Measurements from ENCODE around the gene LUZP1. TPM values are rescaled to one million over a fixed set of nuclear protein-coding genes. Genes with fewer than 3 reads are reported as not detected.
"Not testable (repeated sequence)": the region's sequence is repeated elsewhere in the genome, so short reads cannot be mapped to it uniquely, and the experiment has no call there.

The LUZP1 gene
- total and polyA plus RNA-seq, 2 experiments from 2014 or later = 23.3 to 27.6 TPM

DNA sequence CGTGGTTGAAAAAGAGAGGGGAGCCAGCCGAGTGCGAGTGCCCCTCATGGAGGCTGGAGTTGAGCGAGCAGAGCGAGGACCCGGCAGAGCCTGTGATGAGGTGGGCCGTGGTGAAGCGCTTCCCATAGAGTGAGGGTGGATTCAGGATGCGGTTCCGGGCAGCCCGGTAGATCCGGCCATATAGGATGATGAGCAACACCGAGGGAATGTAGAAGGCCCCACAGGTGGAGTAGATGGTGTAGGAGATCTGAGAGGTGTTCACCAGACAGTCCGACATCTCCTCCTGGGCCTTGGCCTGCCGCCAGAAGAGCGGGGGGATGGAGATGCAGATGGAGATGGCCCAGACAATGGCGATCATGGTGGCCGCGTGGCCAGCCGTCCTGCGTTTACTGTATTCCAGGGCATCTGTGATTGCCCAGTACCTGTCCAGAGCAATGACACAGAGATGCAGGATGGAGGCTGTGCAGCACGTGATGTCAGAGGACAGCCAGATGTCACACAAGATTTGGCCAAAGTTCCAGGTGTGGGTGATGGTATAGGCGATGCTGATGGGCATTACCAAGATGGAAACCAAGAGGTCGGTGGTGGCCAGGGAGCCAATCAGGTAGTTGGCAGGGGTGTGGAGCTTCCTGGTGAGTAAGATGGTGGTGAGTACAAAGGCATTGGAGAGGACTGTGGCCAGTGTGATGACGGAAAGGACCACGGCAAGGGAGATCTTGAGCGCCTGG is 24.9 kb upstream of the LUZP1 start:
- H3K36me3 ChIP-seq (replicated peaks; ENCODE audit: insufficient read depth, low read depth) = no peaks in the 10 kb centered on the region
- H3K79me2 ChIP-seq = no peaks in the 10 kb centered on the region
- no peak overlapping the region for H3K27ac ChIP-seq
- no peaks in the 10 kb centered on the region for H4K20me1 ChIP-seq (ENCODE audit: insufficient read depth, poor library complexity, severe bottlenecking)
- WGBS (ENCODE audit: low lambda C conversion rate, missing lambda C conversion rate) = 97% methylated on average over 27 of the region's 27 CpGs
- no peaks in the 10 kb centered on the region for H3K9me3 ChIP-seq (ENCODE audit: low read depth)
- H3K27me3 ChIP-seq = no peaks in the 10 kb centered on the region
- TF ChIP-seq, protein P1, sequence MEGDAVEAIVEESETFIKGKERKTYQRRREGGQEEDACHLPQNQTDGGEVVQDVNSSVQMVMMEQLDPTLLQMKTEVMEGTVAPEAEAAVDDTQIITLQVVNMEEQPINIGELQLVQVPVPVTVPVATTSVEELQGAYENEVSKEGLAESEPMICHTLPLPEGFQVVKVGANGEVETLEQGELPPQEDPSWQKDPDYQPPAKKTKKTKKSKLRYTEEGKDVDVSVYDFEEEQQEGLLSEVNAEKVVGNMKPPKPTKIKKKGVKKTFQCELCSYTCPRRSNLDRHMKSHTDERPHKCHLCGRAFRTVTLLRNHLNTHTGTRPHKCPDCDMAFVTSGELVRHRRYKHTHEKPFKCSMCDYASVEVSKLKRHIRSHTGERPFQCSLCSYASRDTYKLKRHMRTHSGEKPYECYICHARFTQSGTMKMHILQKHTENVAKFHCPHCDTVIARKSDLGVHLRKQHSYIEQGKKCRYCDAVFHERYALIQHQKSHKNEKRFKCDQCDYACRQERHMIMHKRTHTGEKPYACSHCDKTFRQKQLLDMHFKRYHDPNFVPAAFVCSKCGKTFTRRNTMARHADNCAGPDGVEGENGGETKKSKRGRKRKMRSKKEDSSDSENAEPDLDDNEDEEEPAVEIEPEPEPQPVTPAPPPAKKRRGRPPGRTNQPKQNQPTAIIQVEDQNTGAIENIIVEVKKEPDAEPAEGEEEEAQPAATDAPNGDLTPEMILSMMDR (IDR thresholded peaks at IDR 0.05; ENCODE audit: poor library complexity) = no peak
- TF ChIP-seq EZH2 (IDR thresholded peaks at IDR 0.05; ENCODE audit: borderline replicate concordance) (no peak), EZH2phosphoT487 (IDR thresholded peaks at IDR 0.05; ENCODE audit: low read depth, severe bottlenecking, unreplicated experiment) (no peak)
- peaks cover 7% of the 10 kb centered on the region for H3K4me1 ChIP-seq (ENCODE audit: insufficient read depth)
- no peak overlapping the region for H3K4me2 ChIP-seq
- H2AFZ ChIP-seq = no peak overlapping the region
- DNase-seq (ENCODE audit: low spot score) = no peak
- H3K9me2 ChIP-seq (replicated peaks; ENCODE audit: insufficient read depth) = no peaks in the 10 kb centered on the region
- H3K4me3 ChIP-seq = no peak overlapping the region

DNA sequence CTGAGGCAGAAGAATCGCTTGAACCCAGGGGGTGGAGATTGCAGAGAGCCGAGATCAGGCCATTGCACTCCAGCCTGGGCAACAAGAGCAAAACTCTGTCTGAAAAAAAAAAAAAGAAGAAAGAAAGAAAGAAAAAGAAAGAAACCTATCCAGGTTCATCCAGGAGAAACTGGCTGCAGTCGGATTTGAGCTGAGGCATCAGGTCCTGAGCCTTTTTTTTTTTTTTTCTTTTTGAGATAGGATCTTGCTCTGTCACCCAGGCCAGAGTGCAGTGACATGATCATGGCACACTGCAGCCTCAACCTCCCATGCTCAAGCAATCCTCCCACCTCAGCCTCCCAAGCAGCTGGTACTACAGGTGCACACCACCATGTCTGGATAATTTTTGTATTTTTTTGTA is 22.5 kb upstream of the LUZP1 start:
- Histone ChIP-seq H3K79me2 (no peaks in the 10 kb centered on the region), H3K27me3 (no peaks in the 10 kb centered on the region), H3K9me3 (ENCODE audit: low read depth) (no peaks in the 10 kb centered on the region), H3K4me3 (no peak overlapping the region), H3K4me2 (no peak overlapping the region), H3K27ac (no peak overlapping the region), H2AFZ (no peak overlapping the region), H3K36me3 (replicated peaks; ENCODE audit: insufficient read depth, low read depth) (no peaks in the 10 kb centered on the region), H3K9me2 (replicated peaks; ENCODE audit: insufficient read depth) (no peaks in the 10 kb centered on the region), H4K20me1 (ENCODE audit: insufficient read depth, poor library complexity, severe bottlenecking) (no peaks in the 10 kb centered on the region), H3K4me1 (ENCODE audit: insufficient read depth) (no peaks in the 10 kb centered on the region)
- 97% methylated on average over 3 of the region's 3 CpGs for WGBS (ENCODE audit: low lambda C conversion rate, missing lambda C conversion rate)
- DNase-seq (ENCODE audit: low spot score) = no peak
- TF ChIP-seq, protein P1 (IDR thresholded peaks at IDR 0.05; ENCODE audit: poor library complexity) = no peak
- TF ChIP-seq EZH2phosphoT487 (IDR thresholded peaks at IDR 0.05; ENCODE audit: low read depth, severe bottlenecking, unreplicated experiment) (no peak), EZH2 (IDR thresholded peaks at IDR 0.05; ENCODE audit: borderline replicate concordance) (no peak)

DNA sequence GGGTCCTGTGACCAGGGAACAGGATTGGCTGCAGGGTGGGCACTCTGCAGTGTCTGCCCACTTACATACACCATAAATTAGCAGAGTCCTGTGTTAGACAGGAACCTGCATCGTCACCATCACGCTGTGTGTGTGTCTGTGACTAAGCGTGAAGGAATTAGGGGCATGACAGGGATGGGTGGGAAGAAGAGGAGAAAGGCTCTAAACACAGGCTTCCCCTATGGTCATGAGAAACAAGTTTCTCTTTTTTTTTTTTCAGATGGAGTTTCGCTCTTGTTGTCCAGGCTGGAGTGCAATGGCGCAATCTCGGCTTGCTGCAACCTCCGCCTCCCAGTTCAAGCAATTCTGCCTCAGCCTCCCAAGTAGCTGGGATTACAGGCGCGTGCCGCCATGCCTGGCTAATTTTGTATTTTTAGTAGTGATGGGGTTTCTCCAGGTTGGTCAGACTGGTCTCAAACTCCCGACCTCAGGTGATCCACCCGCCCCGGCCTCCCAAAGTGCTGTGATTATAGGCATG is 20.3 kb upstream of the LUZP1 start:
- not testable (repeated sequence) for H3K79me2 ChIP-seq; H3K9me3 ChIP-seq (ENCODE audit: low read depth); H2AFZ ChIP-seq; H3K4me1 ChIP-seq (ENCODE audit: insufficient read depth); H3K36me3 ChIP-seq (replicated peaks; ENCODE audit: insufficient read depth, low read depth); H4K20me1 ChIP-seq (ENCODE audit: insufficient read depth, poor library complexity, severe bottlenecking); H3K27me3 ChIP-seq; H3K9me2 ChIP-seq (replicated peaks; ENCODE audit: insufficient read depth); H3K4me3 ChIP-seq; H3K4me2 ChIP-seq
- 83% methylated on average over 13 of the region's 13 CpGs for WGBS (ENCODE audit: low lambda C conversion rate, missing lambda C conversion rate)
- DNase-seq (ENCODE audit: low spot score) = peak; percentile 64
- peak overlapping the region; percentile 79 for H3K27ac ChIP-seq

DNA sequence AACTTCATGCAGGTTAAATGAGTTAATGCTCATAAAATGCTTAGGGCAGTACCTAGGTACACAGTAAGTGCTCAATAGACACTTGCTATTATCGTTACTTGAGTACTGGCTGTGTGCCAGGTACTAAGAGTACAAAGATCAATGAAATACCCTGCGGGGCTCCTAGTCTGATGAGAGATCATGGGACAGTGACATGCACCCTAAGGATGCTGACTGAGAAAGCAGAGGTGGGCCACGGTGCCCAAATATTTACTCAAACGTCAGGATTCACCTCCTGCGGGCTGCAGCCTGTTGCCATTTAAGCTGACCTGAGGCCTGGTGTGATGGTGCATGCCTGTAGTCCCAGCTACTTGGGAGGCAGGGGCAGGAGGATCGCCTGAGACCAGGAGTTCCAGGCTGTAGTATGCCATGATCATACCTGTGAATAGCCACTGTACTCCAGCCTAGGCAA is 19.8 kb upstream of the LUZP1 start:
- Histone ChIP-seq H3K9me3 (ENCODE audit: low read depth) (no peaks in the 10 kb centered on the region), H3K36me3 (replicated peaks; ENCODE audit: insufficient read depth, low read depth) (no peaks in the 10 kb centered on the region), H3K4me3 (no peak overlapping the region), H3K4me2 (no peak overlapping the region), H3K79me2 (no peaks in the 10 kb centered on the region), H3K27ac (peak overlapping the region; percentile 79), H3K4me1 (ENCODE audit: insufficient read depth) (no peaks in the 10 kb centered on the region), H2AFZ (no peak overlapping the region), H3K9me2 (replicated peaks; ENCODE audit: insufficient read depth) (no peaks in the 10 kb centered on the region), H3K27me3 (no peaks in the 10 kb centered on the region), H4K20me1 (ENCODE audit: insufficient read depth, poor library complexity, severe bottlenecking) (no peaks in the 10 kb centered on the region)
- peak; percentile 64 for DNase-seq (ENCODE audit: low spot score)
- no peak for TF ChIP-seq EZH2phosphoT487 (IDR thresholded peaks at IDR 0.05; ENCODE audit: low read depth, severe bottlenecking, unreplicated experiment)
- TF ChIP-seq, protein P1 (IDR thresholded peaks at IDR 0.05; ENCODE audit: poor library complexity) = no peak
- TF ChIP-seq EZH2 (IDR thresholded peaks at IDR 0.05; ENCODE audit: borderline replicate concordance) = no peak
- 63% methylated on average over 6 of the region's 6 CpGs for WGBS (ENCODE audit: low lambda C conversion rate, missing lambda C conversion rate)
